GM23338 (cell line): ENCODE data around the gene UBASH3A. TPM values are rescaled to one million over a fixed set of nuclear protein-coding genes. Genes with fewer than 3 reads are reported as not detected.

Experiments
- CTCF ChIP-seq, 2 experiments: fragments of 200-600 bp in 1 of 2; sonication (generic) in 1 of 2; conservative IDR thresholded peaks; 2 replicates each; pipeline versions ENCODE4 v1.5.1 to v1.6.1; 2016 to 2017; ENCODE audit warnings: antibody characterized with exemption in 2 of 2, low read depth in 2 of 2, mild to moderate bottlenecking in 2 of 2, moderate library complexity in 1 of 2
- EZH2phosphoT487 ChIP-seq: fragments of 200-600 bp; sonication (generic); IDR thresholded peaks from one replicate; pipeline ENCODE4 v1.8.1; 2018; ENCODE audit warnings: antibody characterized with exemption; ENCODE audit not compliant: unreplicated experiment
- REST ChIP-seq: IDR thresholded peaks from one replicate; pipeline ENCODE4 v1.6.1; 2018; ENCODE audit warnings: antibody characterized with exemption; ENCODE audit not compliant: unreplicated experiment
- ZNF462 ChIP-seq: fragments of 250-450 bp; sonication (Bioruptor Pico); IDR thresholded peaks from 2 replicates; pipeline ENCODE4 v1.5.0; 2020; ENCODE audit warnings: mild to moderate bottlenecking, moderate library complexity
- polyA plus RNA-seq: library from polyadenylated mRNA; unstranded; fragments of >200 nt; fragmentation: Nextera tagmentation; extraction: Ambion mirVana; gene quantifications from 2 replicates; pipeline ENCODE4 v1.2.1, GENCODE V29; 2016
- total RNA-seq: library from RNA; depleted of rRNA; stranded (reverse); fragments of >200 nt; shearing (Covaris generic); gene quantifications from 2 replicates; pipeline ENCODE4 v1.2.3, GENCODE V29; 2014

UBASH3A gene
- total and polyA plus RNA-seq, 2 experiments from 2014 or later, result not detected

- TF ChIP-seq ZNF462 (CRISPR knock-in tag) (no peak), REST (no peak), EZH2phosphoT487 (no peak), CTCF (conservative IDR thresholded peaks at IDR 0.05; ENCODE audit: low read depth in 2 of 2) (no peak)
These were observed 27.8 kb upstream of the UBASH3A start (continued) for GRCh38 chr21:42375966-42376337.
